ENCODE measurements around the gene ATP11A. TPM values are rescaled to one million over a fixed set of nuclear protein-coding genes. Genes with fewer than 3 reads are reported as not detected.

ATP11A gene
- total RNA-seq, 1 experiment from 2014 or later = 80.4 TPM

GRCh38 chr13:112733112-112733511, 43.3 kb downstream of the ATP11A start (continued):
- TF ChIP-seq RAD21 (IDR thresholded peaks at IDR 0.05; ENCODE audit: low read depth) (no peak), POLR2AphosphoS5 (IDR thresholded peaks at IDR 0.05; ENCODE audit: low read depth, low read length) (no peak), EZH2 (IDR thresholded peaks at IDR 0.05) (no peak), EGR1 (IDR thresholded peaks at IDR 0.05; ENCODE audit: low read depth) (no peak), ZNF274 (IDR thresholded peaks at IDR 0.05; ENCODE audit: low read depth, low read length) (no peak), ZBTB33 (IDR thresholded peaks at IDR 0.05; ENCODE audit: extremely low read depth, insufficient replicate concordance, low read length) (no peak)

- ChIA-PET POLR2A (no interaction called here), CTCF (no interaction called here), RAD21 (ENCODE audit: low non-redundant PET in 1 of 2, low total read pairs in 2 of 2, uncharacterized antibody in 2 of 2, unreplicated experiment in 2 of 2) (no interaction called here)
- H4K20me1 ChIP-seq (ENCODE audit: insufficient read depth) = 0 out of 2 replicates have a peak, but pooled peaks cover 8% of the 10 kb centered on the region
- ATAC-seq (no peak), DNase-seq (ENCODE audit: low read depth, low spot score) (no peak)
- intact Hi-C loops (cut with micrococcal nuclease) = loop anchor here (5.0 kb wide), 1 partner anchor 138 kb away; no protein-coding TSS in a partner anchor
- no peaks in the 10 kb centered on the region for H3K9me2 ChIP-seq (ENCODE audit: insufficient read depth)
- H3K27me3 ChIP-seq (ENCODE audit: insufficient read depth, low read length) = no peaks in the 10 kb centered on the region
- H3K9me3 ChIP-seq (ENCODE audit: control insufficient read depth in 1 of 2, insufficient read depth in 1 of 2, low read depth in 1 of 2, low read length in 2 of 2) = no peaks in the 10 kb centered on the region
- H3K4me3 ChIP-seq (replicated peaks in 1 of 2; ENCODE audit: low read depth in 1 of 2, low read length in 2 of 2) = no peak overlapping the region
- no peaks in the 10 kb centered on the region for H3K36me3 ChIP-seq (ENCODE audit: control insufficient read depth in 1 of 2, insufficient read depth in 2 of 2, low read length in 2 of 2)
- TF ChIP-seq CBX3 (IDR thresholded peaks at IDR 0.05; ENCODE audit: low read depth) (no peak), ZNF274 (IDR thresholded peaks at IDR 0.05; ENCODE audit: low read depth, low read length) (no peak), REST (IDR thresholded peaks at IDR 0.05; ENCODE audit: low read depth) (no peak), SIN3A (IDR thresholded peaks at IDR 0.05; ENCODE audit: low read depth) (no peak), JUND (IDR thresholded peaks at IDR 0.05) (no peak), YY1 (IDR thresholded peaks at IDR 0.05; ENCODE audit: extremely low read depth, insufficient replicate concordance, low read depth, low read length) (no peak), EZH2 (IDR thresholded peaks at IDR 0.05) (no peak), ATF3 (IDR thresholded peaks at IDR 0.05) (no peak), SRF (IDR thresholded peaks at IDR 0.05; ENCODE audit: low read depth) (no peak), SP1 (IDR thresholded peaks at IDR 0.05; ENCODE audit: low read depth) (no peak), ZFX (IDR thresholded peaks at IDR 0.05) (no peak)
- H3K27ac ChIP-seq (ENCODE audit: low read depth, low read length) = no peak overlapping the region
- H2AFZ ChIP-seq (ENCODE audit: low read depth, low read length, poor library complexity, severe bottlenecking) = no peak overlapping the region
- H3K4me1 ChIP-seq (ENCODE audit: control insufficient read depth in 1 of 2, insufficient read depth in 2 of 2, low read length in 2 of 2) = peaks cover 29 to 31% of the 10 kb centered on the region in 2 experiments
- peaks cover 52% of the 10 kb centered on the region for H3K79me2 ChIP-seq (ENCODE audit: insufficient read depth, low read length)
- no peak overlapping the region for H3K4me2 ChIP-seq (ENCODE audit: low read length)
- H3K9ac ChIP-seq (ENCODE audit: low read length) = no peak overlapping the region
- no TSS peak for BruUV-seq (replicated peaks)
Measured at GRCh38 chr13:112733661-112734379, 44.0 kb downstream of the ATP11A start.

All from HCT116 (cell line).